GM23338 (cell line): Measurements from ENCODE around the gene ADIRF. TPM values are rescaled to one million over a fixed set of nuclear protein-coding genes. Genes with fewer than 3 reads are reported as not detected.

Experiments
- ATAC-seq: fragments of 200-7000 bp; cut with Tn5 transposase; 3 replicates; pipeline ENCODE4 v1.9.1; 2020
- DNase-seq: peaks from one replicate; pipeline ENCODE4 v3.0.0-alpha.2; 2015; ENCODE audit warnings: low spot score
- H2AFZ ChIP-seq: fragments of 200-600 bp; sonication (generic); 2 replicates; pipeline ENCODE4 v1.8.0; 2016; ENCODE audit warnings: antibody characterized with exemption, mild to moderate bottlenecking, moderate library complexity
- H3F3A ChIP-seq: fragments of 200-600 bp; sonication (generic); replicated peaks from 2 replicates; pipeline ENCODE4 v1.8.0; 2017; ENCODE audit warnings: antibody characterized with exemption, mixed run types, low read depth
- H3K27ac ChIP-seq: fragments of 200-600 bp; sonication (generic); 2 replicates; pipeline ENCODE4 v1.6.1; 2016; ENCODE audit warnings: low read depth
- H3K27me3 ChIP-seq: fragments of 200-600 bp; sonication (generic); 2 replicates; pipeline ENCODE4 v1.8.0; 2016; ENCODE audit warnings: mild to moderate bottlenecking, mixed run types, moderate library complexity; ENCODE audit not compliant: insufficient read depth
- H3K36me3 ChIP-seq: fragments of 200-600 bp; sonication (generic); 2 replicates; pipeline ENCODE4 v1.8.0; 2016; ENCODE audit warnings: mild to moderate bottlenecking; ENCODE audit not compliant: insufficient read depth
- H3K4me1 ChIP-seq: fragments of 200-600 bp; sonication (generic); 2 replicates; pipeline ENCODE4 v1.8.0; 2016; ENCODE audit warnings: mild to moderate bottlenecking, moderate library complexity; ENCODE audit not compliant: insufficient read depth
- H3K4me2 ChIP-seq: fragments of 200-600 bp; sonication (generic); 2 replicates; pipeline ENCODE4 v1.7.1; 2017; ENCODE audit warnings: mixed run types
- H3K4me3 ChIP-seq: fragments of 200-600 bp; sonication (generic); 2 replicates; pipeline ENCODE4 v1.6.1; 2016; ENCODE audit warnings: mixed run types
- H3K79me2 ChIP-seq: fragments of 200-600 bp; sonication (generic); replicated peaks from 2 replicates; pipeline ENCODE4 v1.8.0; 2017; ENCODE audit warnings: mild to moderate bottlenecking; ENCODE audit not compliant: insufficient read depth
- H3K9me2 ChIP-seq: fragments of 200-600 bp; sonication (generic); 2 replicates; pipeline ENCODE4 v1.8.0; 2017; ENCODE audit not compliant: insufficient read depth
- H4K20me1 ChIP-seq: fragments of 200-600 bp; sonication (generic); replicated peaks from 2 replicates; pipeline ENCODE4 v1.8.0; 2017; ENCODE audit warnings: mild to moderate bottlenecking; ENCODE audit not compliant: insufficient read depth
- H3K27ac Mint-ChIP-seq: 2 replicates; pipeline ENCODE4 v1.8.0; 2020; ENCODE audit warnings: inconsistent platforms, mild to moderate bottlenecking, moderate library complexity, mixed read lengths
- H3K27me3 Mint-ChIP-seq: 3 replicates; pipeline ENCODE4 v1.8.0; 2022; ENCODE audit warnings: low read depth, mild to moderate bottlenecking, moderate library complexity, mixed read lengths, inconsistent platforms; ENCODE audit not compliant: insufficient read depth, poor library complexity
- H3K36me3 Mint-ChIP-seq: 3 replicates; pipeline ENCODE4 v1.8.0; 2021; ENCODE audit warnings: low read depth, mild to moderate bottlenecking, inconsistent platforms, moderate library complexity, mixed read lengths
- H3K4me1 Mint-ChIP-seq: 3 replicates; pipeline ENCODE4 v1.8.0; 2020; ENCODE audit warnings: mild to moderate bottlenecking, inconsistent platforms, mixed read lengths
- H3K4me3 Mint-ChIP-seq: 3 replicates; pipeline ENCODE4 v1.8.0; 2021; ENCODE audit warnings: moderate library complexity, mild to moderate bottlenecking, inconsistent platforms, mixed read lengths
- H3K9me3 Mint-ChIP-seq: 3 replicates; pipeline ENCODE4 v1.8.0; 2020; ENCODE audit warnings: moderate library complexity, mild to moderate bottlenecking, inconsistent platforms, mixed read lengths
- CREB1 ChIP-seq: fragments of 250-450 bp; sonication (Bioruptor Pico); IDR thresholded peaks from 2 replicates; pipeline ENCODE4 v1.5.0; 2020; ENCODE audit warnings: low read depth, mild to moderate bottlenecking, moderate library complexity
- CTCF ChIP-seq, 2 experiments: fragments of 200-600 bp in 1 of 2; sonication (generic) in 1 of 2; conservative IDR thresholded peaks; 2 replicates each; pipeline versions ENCODE4 v1.5.1 to v1.6.1; 2016 to 2017; ENCODE audit warnings: antibody characterized with exemption in 2 of 2, low read depth in 2 of 2, mild to moderate bottlenecking in 2 of 2, moderate library complexity in 1 of 2
- ETS1 ChIP-seq: IDR thresholded peaks from 2 replicates; pipeline ENCODE4 v1.6.1; 2016; ENCODE audit warnings: antibody characterized with exemption
- EZH2 ChIP-seq: fragments of 200-600 bp; sonication (generic); IDR thresholded peaks from one replicate; pipeline ENCODE4 v1.8.0; 2017; ENCODE audit warnings: antibody characterized with exemption, mild to moderate bottlenecking, low read depth; ENCODE audit not compliant: unreplicated experiment
- EZH2phosphoT487 ChIP-seq: fragments of 200-600 bp; sonication (generic); IDR thresholded peaks from one replicate; pipeline ENCODE4 v1.8.1; 2018; ENCODE audit warnings: antibody characterized with exemption; ENCODE audit not compliant: unreplicated experiment
- JUNB ChIP-seq: IDR thresholded peaks from one replicate; pipeline ENCODE4 v1.6.1; 2016; ENCODE audit warnings: antibody characterized with exemption; ENCODE audit not compliant: unreplicated experiment
- NANOG ChIP-seq: IDR thresholded peaks from 2 replicates; pipeline ENCODE4 v1.6.1; 2016; ENCODE audit warnings: antibody characterized with exemption, borderline replicate concordance
- POLR2AphosphoS5 ChIP-seq: IDR thresholded peaks from 2 replicates; pipeline ENCODE4 v1.6.1; 2016; ENCODE audit warnings: antibody characterized with exemption, low read depth
- REST ChIP-seq: IDR thresholded peaks from one replicate; pipeline ENCODE4 v1.6.1; 2018; ENCODE audit warnings: antibody characterized with exemption; ENCODE audit not compliant: unreplicated experiment
- STAT1 ChIP-seq: IDR thresholded peaks from one replicate; pipeline ENCODE4 v1.6.1; 2016; ENCODE audit warnings: antibody characterized with exemption; ENCODE audit not compliant: unreplicated experiment
- ZNF114 ChIP-seq: fragments of 250-450 bp; sonication (Bioruptor Pico); IDR thresholded peaks from 2 replicates; pipeline ENCODE4 v1.5.0; 2020; ENCODE audit warnings: mild to moderate bottlenecking, moderate library complexity
- polyA plus RNA-seq: library from polyadenylated mRNA; unstranded; fragments of >200 nt; fragmentation: Nextera tagmentation; extraction: Ambion mirVana; gene quantifications from 2 replicates; pipeline ENCODE4 v1.2.1, GENCODE V29; 2016
- total RNA-seq: library from RNA; depleted of rRNA; stranded (reverse); fragments of >200 nt; shearing (Covaris generic); gene quantifications from 2 replicates; pipeline ENCODE4 v1.2.3, GENCODE V29; 2014
- TF ChIP-seq, protein P1 (sequence below): fragments of 250-450 bp; sonication (Bioruptor Pico); IDR thresholded peaks from 2 replicates; pipeline ENCODE4 v1.5.0; 2020; ENCODE audit warnings: mild to moderate bottlenecking, moderate library complexity

The ADIRF gene
- total and polyA plus RNA-seq, 2 experiments from 2014 or later = 1.7 TPM; not detected in 1

GRCh38 chr10:86937502-86938154 is 30.7 kb upstream of the ADIRF start (continued):
- no peak for TF ChIP-seq CTCF (conservative IDR thresholded peaks at IDR 0.05; ENCODE audit: low read depth in 2 of 2)
- no peak for TF ChIP-seq EZH2phosphoT487
- no peak for TF ChIP-seq ZNF114 (CRISPR knock-in tag)

- no peak overlapping the region for H3K4me3 Mint-ChIP-seq
- Histone ChIP-seq H3F3A (0 out of 2 replicates have a peak, but pooled peaks cover 5% of the 10 kb centered on the region), H3K4me1 (no peaks in the 10 kb centered on the region), H3K79me2 (no peaks in the 10 kb centered on the region), H3K9me2 (no peaks in the 10 kb centered on the region), H3K36me3 (no peaks in the 10 kb centered on the region), H3K27ac (no peak overlapping the region), H3K4me3 (no peak overlapping the region), H2AFZ (no peak overlapping the region), H3K4me2 (no peak overlapping the region), H4K20me1 (no peaks in the 10 kb centered on the region), H3K27me3 (peaks cover 4% of the 10 kb centered on the region; the same call in 1 of the 2 replicates)
- H3K9me3 Mint-ChIP-seq = no peaks in the 10 kb centered on the region
- no peak for ATAC-seq
- H3K27ac Mint-ChIP-seq = no peak overlapping the region
- peaks cover 33% of the 10 kb centered on the region for H3K27me3 Mint-ChIP-seq
- no peak for DNase-seq
- H3K4me1 Mint-ChIP-seq = peaks cover 7% of the 10 kb centered on the region
- H3K36me3 Mint-ChIP-seq = no peaks in the 10 kb centered on the region; the same call in 1 of the 3 replicates
- TF ChIP-seq ZNF114 (CRISPR knock-in tag) (no peak), ETS1 (no peak), EZH2 (no peak), NANOG (no peak), POLR2AphosphoS5 (no peak; the same call in 1 of the 2 replicates), REST (no peak), CREB1 (CRISPR knock-in tag) (no peak), JUNB (no peak), EZH2phosphoT487 (no peak), STAT1 (no peak)
- TF ChIP-seq, protein P1, sequence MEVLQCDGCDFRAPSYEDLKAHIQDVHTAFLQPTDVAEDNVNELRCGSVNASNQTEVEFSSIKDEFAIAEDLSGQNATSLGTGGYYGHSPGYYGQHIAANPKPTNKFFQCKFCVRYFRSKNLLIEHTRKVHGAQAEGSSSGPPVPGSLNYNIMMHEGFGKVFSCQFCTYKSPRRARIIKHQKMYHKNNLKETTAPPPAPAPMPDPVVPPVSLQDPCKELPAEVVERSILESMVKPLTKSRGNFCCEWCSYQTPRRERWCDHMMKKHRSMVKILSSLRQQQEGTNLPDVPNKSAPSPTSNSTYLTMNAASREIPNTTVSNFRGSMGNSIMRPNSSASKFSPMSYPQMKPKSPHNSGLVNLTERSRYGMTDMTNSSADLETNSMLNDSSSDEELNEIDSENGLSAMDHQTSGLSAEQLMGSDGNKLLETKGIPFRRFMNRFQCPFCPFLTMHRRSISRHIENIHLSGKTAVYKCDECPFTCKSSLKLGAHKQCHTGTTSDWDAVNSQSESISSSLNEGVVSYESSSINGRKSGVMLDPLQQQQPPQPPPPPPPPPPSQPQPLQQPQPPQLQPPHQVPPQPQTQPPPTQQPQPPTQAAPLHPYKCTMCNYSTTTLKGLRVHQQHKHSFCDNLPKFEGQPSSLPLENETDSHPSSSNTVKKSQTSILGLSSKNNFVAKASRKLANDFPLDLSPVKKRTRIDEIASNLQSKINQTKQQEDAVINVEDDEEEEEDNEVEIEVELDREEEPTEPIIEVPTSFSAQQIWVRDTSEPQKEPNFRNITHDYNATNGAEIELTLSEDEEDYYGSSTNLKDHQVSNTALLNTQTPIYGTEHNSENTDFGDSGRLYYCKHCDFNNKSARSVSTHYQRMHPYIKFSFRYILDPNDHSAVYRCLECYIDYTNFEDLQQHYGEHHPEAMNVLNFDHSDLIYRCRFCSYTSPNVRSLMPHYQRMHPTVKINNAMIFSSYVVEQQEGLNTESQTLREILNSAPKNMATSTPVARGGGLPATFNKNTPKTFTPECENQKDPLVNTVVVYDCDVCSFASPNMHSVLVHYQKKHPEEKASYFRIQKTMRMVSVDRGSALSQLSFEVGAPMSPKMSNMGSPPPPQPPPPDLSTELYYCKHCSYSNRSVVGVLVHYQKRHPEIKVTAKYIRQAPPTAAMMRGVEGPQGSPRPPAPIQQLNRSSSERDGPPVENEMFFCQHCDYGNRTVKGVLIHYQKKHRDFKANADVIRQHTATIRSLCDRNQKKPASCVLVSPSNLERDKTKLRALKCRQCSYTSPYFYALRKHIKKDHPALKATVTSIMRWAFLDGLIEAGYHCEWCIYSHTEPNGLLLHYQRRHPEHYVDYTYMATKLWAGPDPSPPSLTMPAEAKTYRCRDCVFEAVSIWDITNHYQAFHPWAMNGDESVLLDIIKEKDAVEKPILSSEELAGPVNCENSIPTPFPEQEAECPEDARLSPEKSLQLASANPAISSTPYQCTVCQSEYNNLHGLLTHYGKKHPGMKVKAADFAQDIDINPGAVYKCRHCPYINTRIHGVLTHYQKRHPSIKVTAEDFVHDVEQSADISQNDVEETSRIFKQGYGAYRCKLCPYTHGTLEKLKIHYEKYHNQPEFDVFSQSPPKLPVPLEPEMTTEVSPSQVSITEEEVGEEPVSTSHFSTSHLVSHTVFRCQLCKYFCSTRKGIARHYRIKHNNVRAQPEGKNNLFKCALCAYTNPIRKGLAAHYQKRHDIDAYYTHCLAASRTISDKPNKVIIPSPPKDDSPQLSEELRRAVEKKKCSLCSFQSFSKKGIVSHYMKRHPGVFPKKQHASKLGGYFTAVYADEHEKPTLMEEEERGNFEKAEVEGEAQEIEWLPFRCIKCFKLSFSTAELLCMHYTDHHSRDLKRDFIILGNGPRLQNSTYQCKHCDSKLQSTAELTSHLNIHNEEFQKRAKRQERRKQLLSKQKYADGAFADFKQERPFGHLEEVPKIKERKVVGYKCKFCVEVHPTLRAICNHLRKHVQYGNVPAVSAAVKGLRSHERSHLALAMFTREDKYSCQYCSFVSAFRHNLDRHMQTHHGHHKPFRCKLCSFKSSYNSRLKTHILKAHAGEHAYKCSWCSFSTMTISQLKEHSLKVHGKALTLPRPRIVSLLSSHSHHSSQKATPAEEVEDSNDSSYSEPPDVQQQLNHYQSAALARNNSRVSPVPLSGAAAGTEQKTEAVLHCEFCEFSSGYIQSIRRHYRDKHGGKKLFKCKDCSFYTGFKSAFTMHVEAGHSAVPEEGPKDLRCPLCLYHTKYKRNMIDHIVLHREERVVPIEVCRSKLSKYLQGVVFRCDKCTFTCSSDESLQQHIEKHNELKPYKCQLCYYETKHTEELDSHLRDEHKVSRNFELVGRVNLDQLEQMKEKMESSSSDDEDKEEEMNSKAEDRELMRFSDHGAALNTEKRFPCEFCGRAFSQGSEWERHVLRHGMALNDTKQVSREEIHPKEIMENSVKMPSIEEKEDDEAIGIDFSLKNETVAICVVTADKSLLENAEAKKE (CRISPR knock-in tag) = no peak
Observed at GRCh38 chr10:86938260-86938659, 30.0 kb upstream of the ADIRF start.
